Middle frontal gyrus (tissue), 1 donor: ENCODE results near the gene E2F7.
A peak's percentile ranks its signal among the peaks of the same experiment; 100 is the strongest.

Experiments used
- DNase-seq: peaks from one replicate; pipeline ENCODE4 v3.0.0-alpha.2; 2015; ENCODE audit warnings: low spot score; ENCODE audit errors: extremely low spot score

Gene E2F7

GRCh38 chr12:77070382-77070781 lies 5.0 kb upstream of the E2F7 start:
- DNase-seq, result no peak

GRCh38 chr12:77064896-77065360 lies 441 bp downstream of the E2F7 start:
- DNase-seq, result no peak

GRCh38 chr12:77062846-77063461 lies 2.4 kb downstream of the E2F7 start:
- DNase-seq, result no peak

- no peak for DNase-seq
Observed at GRCh38 chr12:77062396-77062795, 3.0 kb downstream of the E2F7 start.

GRCh38 chr12:77060883-77061240 lies 4.5 kb downstream of the E2F7 start:
- DNase-seq, result no peak

DNA sequence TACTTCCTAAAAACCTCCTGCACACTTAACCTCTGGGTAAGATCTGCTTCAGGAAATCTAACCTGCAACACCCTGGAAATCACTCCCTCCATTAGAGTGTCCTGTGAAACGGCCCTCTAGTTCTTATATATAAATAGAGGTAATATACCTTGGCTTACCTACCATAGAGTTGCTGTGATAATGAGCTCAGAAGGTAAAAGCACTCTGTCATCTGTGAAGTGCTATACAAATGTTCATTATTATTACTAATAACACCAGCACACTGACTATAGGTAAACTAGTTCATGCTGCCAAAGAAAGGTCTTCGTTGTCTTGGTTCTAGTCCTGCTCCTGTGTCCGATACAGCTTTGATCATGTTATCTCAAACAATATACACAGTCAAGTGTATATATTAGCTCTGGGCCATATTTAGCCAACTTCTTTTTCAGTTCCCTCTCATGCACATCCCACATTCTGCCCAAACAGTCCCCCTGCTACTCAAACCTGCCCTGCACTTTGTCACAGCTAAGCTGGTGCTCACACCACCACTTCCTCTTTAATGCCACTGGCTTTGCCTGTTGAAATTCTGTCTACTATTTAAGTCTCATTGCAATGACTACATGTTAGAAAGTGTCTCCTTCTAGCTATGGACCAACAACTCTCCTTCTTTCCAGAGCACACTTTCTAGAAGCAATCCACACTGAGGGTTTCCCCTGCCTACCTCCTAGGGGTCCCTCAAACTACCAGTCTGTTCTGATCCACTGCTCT lies 5.1 kb downstream of the E2F7 start:
- DNase-seq, result no peak

- DNase-seq, result no peak
Observed at GRCh38 chr12:77058740-77059139, 6.6 kb downstream of the E2F7 start.

DNA sequence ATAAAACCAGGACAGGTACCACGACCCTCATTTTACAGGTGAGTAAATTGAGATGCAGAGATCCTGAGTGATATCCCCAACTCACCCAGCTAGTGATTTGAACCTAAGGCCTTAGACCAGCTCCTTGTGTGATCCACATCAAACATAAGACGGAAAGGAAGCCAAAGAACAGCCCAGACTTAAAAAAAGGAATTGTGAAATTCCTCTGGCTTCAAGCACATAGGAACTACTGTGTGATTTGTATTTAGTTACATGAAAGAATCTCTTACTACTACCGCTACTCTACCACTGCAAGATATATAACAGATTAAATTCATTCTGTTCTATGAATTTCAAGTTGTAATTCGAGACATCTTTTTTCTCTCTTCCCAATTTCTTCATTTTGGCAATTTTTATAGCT lies 10.5 kb downstream of the E2F7 start:
- no peak for DNase-seq

- DNase-seq, result no peak
Observed at GRCh38 chr12:77053259-77053658, 12.1 kb downstream of the E2F7 start.

GRCh38 chr12:77049767-77050353 lies 15.5 kb downstream of the E2F7 start:
- DNase-seq, result peak; percentile 32

GRCh38 chr12:77047341-77048109 lies 17.8 kb downstream of the E2F7 start:
- DNase-seq, result peak; percentile 33

DNA sequence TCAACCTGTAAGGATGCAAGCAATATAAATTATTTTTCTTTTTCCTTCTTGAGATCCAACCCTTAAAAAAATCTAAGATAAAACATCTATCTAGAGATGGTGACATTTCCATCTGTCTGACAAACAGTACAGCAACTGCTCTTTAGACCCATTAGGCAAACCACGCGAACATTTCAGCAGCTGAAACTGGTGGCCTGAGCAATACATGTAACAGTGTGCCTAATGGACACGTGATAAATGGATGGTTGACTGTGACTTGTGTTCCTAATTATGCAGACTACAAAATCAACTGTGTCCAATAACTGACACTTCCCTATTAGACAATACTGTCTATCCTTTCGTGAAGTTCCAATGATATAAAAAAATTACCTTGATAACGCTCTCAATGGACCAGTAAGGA lies 18.9 kb downstream of the E2F7 start:
- no peak for DNase-seq

DNA sequence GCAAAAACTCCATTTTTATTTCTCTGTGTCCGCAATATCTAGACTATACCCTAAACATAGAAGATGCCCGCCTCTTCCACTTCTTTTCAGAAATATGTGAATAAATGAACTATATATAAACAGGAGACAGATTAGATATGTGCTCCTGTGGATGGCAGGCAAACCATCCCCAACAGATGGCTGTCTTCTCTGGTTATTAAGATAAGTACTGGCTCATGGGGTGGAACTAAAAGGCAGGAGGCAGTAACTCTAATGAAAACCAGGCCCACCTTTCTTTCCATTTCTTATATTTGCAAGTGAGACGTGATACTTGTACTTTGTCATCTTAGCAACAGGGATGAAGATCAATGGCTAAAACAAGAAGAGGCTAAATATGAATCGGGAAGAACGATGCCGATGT lies 20.2 kb downstream of the E2F7 start:
- DNase-seq, result no peak

- DNase-seq, result peak; percentile 24
Observed at GRCh38 chr12:77044721-77045120, 20.6 kb downstream of the E2F7 start.

GRCh38 chr12:77042833-77043232 lies 22.5 kb downstream of the E2F7 start:
- DNase-seq, result no peak

- no peak for DNase-seq
Observed at GRCh38 chr12:77040231-77040630, 25.1 kb downstream of the E2F7 start.

DNA sequence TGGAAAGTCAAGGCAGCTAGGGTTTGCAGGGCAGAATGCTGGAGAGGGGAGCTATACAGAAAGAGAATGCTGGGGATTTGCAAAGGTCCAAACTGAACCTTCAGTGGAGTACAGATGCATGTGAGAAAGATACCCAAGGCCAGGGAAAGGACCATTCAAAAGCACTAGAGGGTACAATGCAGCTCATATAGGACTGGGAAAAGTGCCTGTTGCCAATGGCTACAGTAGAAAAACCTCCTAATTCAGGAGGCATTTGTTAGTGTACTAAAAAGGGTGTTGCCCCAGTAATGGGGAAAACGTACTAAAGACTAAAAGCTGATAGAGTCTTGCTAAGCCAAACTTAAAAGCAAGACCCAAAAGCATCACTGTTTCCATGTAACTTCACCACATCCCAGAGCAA lies 30.1 kb downstream of the E2F7 start:
- no peak for DNase-seq

DNA sequence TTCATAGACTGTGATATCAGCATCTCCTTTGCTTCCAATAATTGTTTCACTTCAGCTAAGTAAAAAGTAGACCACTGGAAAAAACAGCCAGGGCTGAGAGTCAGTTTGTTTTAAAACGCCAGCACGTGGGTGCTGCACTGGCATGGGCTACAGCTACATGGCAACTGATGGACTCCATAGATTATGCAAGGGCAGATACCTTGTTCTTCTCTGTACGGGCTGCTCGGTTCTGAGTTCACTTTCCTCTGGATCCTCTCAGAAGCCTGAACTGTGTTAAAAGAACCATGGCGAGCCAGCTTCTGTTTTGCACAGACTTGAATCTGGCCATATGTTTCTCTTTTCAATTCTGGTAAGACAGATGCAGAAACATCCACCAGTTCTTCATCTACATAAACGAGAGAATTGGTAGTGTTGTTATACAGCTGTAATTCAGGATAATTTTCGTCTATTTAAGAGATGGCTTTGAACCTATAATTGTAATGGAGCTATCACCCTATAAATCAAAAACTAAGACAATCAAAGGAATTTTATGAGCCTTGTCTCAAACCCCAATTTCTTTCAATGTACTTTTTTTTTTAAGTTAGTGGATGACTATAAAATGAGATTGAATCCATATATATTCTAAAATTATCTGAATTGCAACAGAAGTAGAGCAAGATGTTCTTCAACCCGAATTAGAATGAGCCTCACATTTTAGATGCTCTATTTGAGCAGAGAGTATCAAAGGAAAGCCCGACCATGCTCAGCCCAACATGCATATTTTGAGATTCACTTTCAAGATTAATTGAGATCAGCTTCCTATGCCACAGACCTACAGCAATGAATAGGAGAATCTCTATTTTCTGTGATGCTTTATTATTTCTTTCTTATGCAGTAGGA lies 31.5 kb downstream of the E2F7 start:
- peak; percentile 54 for DNase-seq

GRCh38 chr12:77032406-77032805 lies 33.0 kb downstream of the E2F7 start:
- no peak for DNase-seq

DNA sequence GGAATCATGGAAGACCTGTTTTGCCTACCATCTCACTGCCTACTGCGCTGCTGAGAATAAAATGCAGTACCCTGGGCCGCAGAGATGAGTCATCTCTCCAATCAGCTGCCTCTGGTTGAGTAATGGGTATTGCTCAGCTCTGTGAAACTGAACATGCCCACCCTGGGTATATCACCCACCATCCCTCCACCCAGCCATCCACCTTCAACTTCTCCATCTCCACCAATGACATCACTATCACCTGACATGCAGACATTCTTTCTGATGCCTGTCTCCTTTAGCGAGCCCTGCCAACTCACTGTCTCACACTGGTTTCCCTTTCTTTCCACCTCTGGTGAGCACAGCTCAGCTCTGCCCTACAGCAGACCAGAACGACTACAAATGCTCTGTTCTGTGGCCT lies 33.6 kb downstream of the E2F7 start:
- DNase-seq, result no peak

DNA sequence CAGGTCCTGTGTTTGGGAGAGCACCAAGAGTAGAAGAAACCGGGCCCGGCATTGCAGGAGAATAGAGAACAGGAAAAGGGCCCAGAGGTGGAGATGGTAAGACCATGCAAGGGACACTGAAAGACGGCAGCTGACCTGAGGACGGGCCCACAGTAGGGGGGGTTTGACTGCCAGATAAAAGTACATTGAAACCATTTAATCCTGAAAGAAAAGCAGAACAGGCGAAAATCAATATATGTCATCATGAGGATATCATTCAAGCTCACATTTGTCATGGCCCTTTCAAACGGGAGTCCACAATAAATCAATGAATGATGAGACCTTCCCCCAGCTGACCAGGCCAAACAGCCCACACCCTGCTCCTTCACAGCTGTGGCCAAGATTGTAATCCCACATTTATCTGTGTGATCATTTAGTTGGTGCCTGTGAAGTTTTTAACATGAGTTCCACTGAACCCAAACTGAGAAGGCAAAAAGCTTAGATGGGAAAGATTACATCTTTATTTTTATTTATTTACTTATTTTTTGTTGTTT lies 39.5 kb downstream of the E2F7 start:
- no peak for DNase-seq
